Esophagus muscularis mucosa (tissue), 4 donors: ENCODE results near the gene DNMBP. TPM values are rescaled to one million over a fixed set of nuclear protein-coding genes. Genes with fewer than 3 reads are reported as not detected.

Source experiments
- DNase-seq: peaks from one replicate; pipeline ENCODE4 v3.0.0-alpha.2; 2017; ENCODE audit errors: extremely low spot score
- H3K27ac ChIP-seq, 4 donors: fragments of 200-600 bp; sonication (generic); replicated peaks in 1 of 4; 1 replicate in 3 of 4; 2 replicates in 1 of 4; pipeline ENCODE4 v1.5.1; 2016 to 2019; ENCODE audit warnings: mild to moderate bottlenecking in 1 of 4
- H3K27me3 ChIP-seq, 4 donors: fragments of 200-600 bp; sonication (generic); one replicate each; pipeline versions ENCODE4 v1.5.1 to v1.6.0; 2016 to 2019
- H3K36me3 ChIP-seq, 4 donors: fragments of 200-600 bp; sonication (generic); one replicate each; pipeline ENCODE4 v1.5.1; 2016 to 2019
- H3K4me1 ChIP-seq, 4 donors: fragments of 200-600 bp; sonication (generic); one replicate each; pipeline ENCODE4 v1.5.1; 2016 to 2019
- H3K4me3 ChIP-seq, 4 donors: fragments of 200-600 bp; sonication (generic); 1 replicate in 2 of 4; 2 replicates in 2 of 4; pipeline ENCODE4 v1.5.1; 2016 to 2019; ENCODE audit warnings: mild to moderate bottlenecking in 4 of 4, moderate library complexity in 1 of 4
- H3K9me3 ChIP-seq, 4 donors: fragments of 200-600 bp; sonication (generic); 1 replicate in 3 of 4; 2 replicates in 1 of 4; pipeline ENCODE4 v1.5.1; 2016 to 2019
- CTCF ChIP-seq, 3 experiments: fragments of 200-600 bp in 2 of 3; fragments of 450-650 bp in 1 of 3; sonication (generic) in 2 of 3; IDR thresholded peaks; one replicate each; pipeline ENCODE4 v1.5.1; 2017 to 2019; ENCODE audit warnings: antibody characterized with exemption in 3 of 3, mild to moderate bottlenecking in 2 of 3, moderate library complexity in 1 of 3
- EP300 ChIP-seq: sonication (generic); formaldehyde crosslinking; IDR thresholded peaks from one replicate; pipeline ENCODE4 v1.6.1; 2017; ENCODE audit warnings: antibody characterized with exemption
- POLR2A ChIP-seq: fragments of 450-650 bp; IDR thresholded peaks from one replicate; pipeline ENCODE4 v1.6.1; 2017; ENCODE audit warnings: antibody characterized with exemption, moderate library complexity, mild to moderate bottlenecking, low read depth
- POLR2AphosphoS5 ChIP-seq, 2 donors: sonication (generic); formaldehyde crosslinking; IDR thresholded peaks; one replicate each; pipeline ENCODE4 v1.6.1; 2017; ENCODE audit warnings: antibody characterized with exemption in 2 of 2
- WGBS: methylation state at CpG from one replicate; pipeline ENCODE4 v1.1.5; 2018; 5-methylcytosine and 5-hydroxymethylcytosine counted together
- intact Hi-C: fragments of 100-400 bp; cut with DNase I; formaldehyde crosslinking; loops from one replicate; pipeline ENCODE4 v1.15.1; 2023
- total RNA-seq, 4 donors: library from RNA; depleted of rRNA; stranded (reverse); fragments of >200 nt; gene quantifications; one replicate each; pipeline versions ENCODE4 v1.1.0 to v1.2.1, GENCODE V29; 2016

The DNMBP gene
- total RNA-seq, 4 donors from 2014 or later, result 14.5 to 21.6 (median 17.4) TPM

GRCh38 chr10:99984211-99985034, 25.3 kb downstream of the DNMBP start:
- peaks cover 0 to 5% (median 0%) of the 10 kb centered on the region in 4 donors for H3K36me3 ChIP-seq
- TF ChIP-seq EP300, result no peak
- no peak for TF ChIP-seq POLR2AphosphoS5 (IDR thresholded peaks at IDR 0.05)
- no peak for TF ChIP-seq CTCF (IDR thresholded peaks at IDR 0.05)
- TF ChIP-seq POLR2A, result no peak
- intact Hi-C loops, result no loop called here
- H3K9me3 ChIP-seq, result no peaks in the 10 kb centered on the region
- 53% methylated on average over 5 of the region's 5 CpGs for WGBS
- H3K27ac ChIP-seq, result peak overlapping the region; percentile 48 to 77 (median 68)
- H3K4me1 ChIP-seq, result peaks cover 12 to 67% (median 50%) of the 10 kb centered on the region in 4 donors
- H3K27me3 ChIP-seq, result no peaks in the 10 kb centered on the region
- no peak for DNase-seq
- no peak overlapping the region for H3K4me3 ChIP-seq

- TF ChIP-seq POLR2AphosphoS5 (IDR thresholded peaks at IDR 0.05), result peak in 1 of 2 donors; percentile 18
- no peak for TF ChIP-seq POLR2A
- H3K36me3 ChIP-seq, result no peaks in the 10 kb centered on the region
- no peak for DNase-seq
- WGBS, result 34% methylated on average over 15 of the region's 16 CpGs
- intact Hi-C loops, result no loop called here
- no peaks in the 10 kb centered on the region for H3K9me3 ChIP-seq
- no peaks in the 10 kb centered on the region for H3K27me3 ChIP-seq
- H3K4me3 ChIP-seq, result peak overlapping the region in 1 of 4 donors; percentile 22
- peak overlapping the region; percentile 48 to 77 (median 68) for H3K27ac ChIP-seq
- peaks cover 12 to 73% (median 53%) of the 10 kb centered on the region in 4 donors for H3K4me1 ChIP-seq
These were observed 26.3 kb downstream of the DNMBP start for GRCh38 chr10:99983280-99983988.

GRCh38 chr10:99982728-99983127, 27.0 kb downstream of the DNMBP start:
- peaks cover 14 to 67% (median 58%) of the 10 kb centered on the region in 4 donors for H3K4me1 ChIP-seq
- no peaks in the 10 kb centered on the region for H3K36me3 ChIP-seq
- H3K4me3 ChIP-seq, result no peak overlapping the region
- DNase-seq, result no peak
- intact Hi-C loops, result no loop called here
- H3K27ac ChIP-seq, result peak overlapping the region; percentile 48 to 77 (median 68)
- TF ChIP-seq CTCF (IDR thresholded peaks at IDR 0.05) (no peak), EP300 (no peak), POLR2AphosphoS5 (IDR thresholded peaks at IDR 0.05) (no peak), POLR2A (no peak)
- H3K27me3 ChIP-seq, result no peaks in the 10 kb centered on the region
- no peaks in the 10 kb centered on the region for H3K9me3 ChIP-seq
- 86% methylated on average over 5 of the region's 5 CpGs for WGBS

GRCh38 chr10:99981581-99982199, 28.1 kb downstream of the DNMBP start:
- Histone ChIP-seq H3K36me3 (no peaks in the 10 kb centered on the region), H3K9me3 (no peaks in the 10 kb centered on the region), H3K4me1 (peaks cover 22 to 76% (median 68%) of the 10 kb centered on the region in 4 donors), H3K27me3 (no peaks in the 10 kb centered on the region), H3K27ac (peak overlapping the region in 3 of 4 donors; percentile 24 to 44 (median 44)), H3K4me3 (no peak overlapping the region)
- TF ChIP-seq POLR2A (no peak), EP300 (no peak), POLR2AphosphoS5 (IDR thresholded peaks at IDR 0.05) (no peak), CTCF (IDR thresholded peaks at IDR 0.05) (no peak)
- WGBS, result 80% methylated on average over 6 of the region's 6 CpGs
- intact Hi-C loops, result no loop called here
- no peak for DNase-seq
